Esophagus (tissue), 2 donors: Measurements from ENCODE around the gene NEB. TPM values are rescaled to one million over a fixed set of nuclear protein-coding genes. Genes with fewer than 3 reads are reported as not detected.

ENCODE experiments used
- H3K27ac ChIP-seq, 2 donors: one replicate each; pipeline ENCODE4 v1.5.1; 2013; ENCODE audit warnings: low read depth in 2 of 2, mild to moderate bottlenecking in 2 of 2, inconsistent platforms in 1 of 2, low read length in 1 of 2, moderate library complexity in 1 of 2
- H3K27me3 ChIP-seq, 2 donors: one replicate each; pipeline ENCODE4 v1.6.1; 2013; ENCODE audit warnings: low read length in 2 of 2, control low read depth in 1 of 2, mild to moderate bottlenecking in 1 of 2; ENCODE audit not compliant: insufficient read depth in 2 of 2, control insufficient read depth in 1 of 2
- H3K36me3 ChIP-seq, 2 donors: one replicate each; pipeline ENCODE4 v1.6.1; 2013; ENCODE audit warnings: low read length in 1 of 2; ENCODE audit not compliant: control insufficient read depth in 2 of 2, insufficient read depth in 2 of 2
- H3K4me1 ChIP-seq, 2 donors: one replicate each; pipeline ENCODE4 v1.6.1; 2013; ENCODE audit warnings: low read length in 1 of 2; ENCODE audit not compliant: control insufficient read depth in 2 of 2, insufficient read depth in 2 of 2
- H3K4me3 ChIP-seq, 2 donors: one replicate each; pipeline ENCODE4 v1.5.1; 2013; ENCODE audit warnings: low read length in 2 of 2, mild to moderate bottlenecking in 2 of 2, low read depth in 1 of 2, moderate library complexity in 1 of 2
- H3K9me3 ChIP-seq, 2 donors: one replicate each; pipeline ENCODE4 v1.6.1; 2013; ENCODE audit warnings: mild to moderate bottlenecking in 2 of 2, low read depth in 1 of 2, low read length in 1 of 2, moderate library complexity in 1 of 2; ENCODE audit not compliant: control insufficient read depth in 2 of 2, insufficient read depth in 1 of 2
- WGBS, 2 donors: extraction: QIAGEN DNeasy Blood & Tissue Kit; methylation state at CpG; one replicate each; pipeline ENCODE4 v1.1.7; 2013; 5-methylcytosine and 5-hydroxymethylcytosine counted together
- polyA plus RNA-seq, 2 donors: library from polyadenylated mRNA; stranded (reverse); fragments of 200-250 nt; gene quantifications; one replicate each; pipeline ENCODE4 v1.2.3, GENCODE V29; 2013
- donor health status: healthy with polysubstance abuse.
- donor health status: Bipolar disorder and iron deficiency.

The NEB gene
- polyA plus RNA-seq, 2 donors = 0.33 to 0.49 TPM

DNA sequence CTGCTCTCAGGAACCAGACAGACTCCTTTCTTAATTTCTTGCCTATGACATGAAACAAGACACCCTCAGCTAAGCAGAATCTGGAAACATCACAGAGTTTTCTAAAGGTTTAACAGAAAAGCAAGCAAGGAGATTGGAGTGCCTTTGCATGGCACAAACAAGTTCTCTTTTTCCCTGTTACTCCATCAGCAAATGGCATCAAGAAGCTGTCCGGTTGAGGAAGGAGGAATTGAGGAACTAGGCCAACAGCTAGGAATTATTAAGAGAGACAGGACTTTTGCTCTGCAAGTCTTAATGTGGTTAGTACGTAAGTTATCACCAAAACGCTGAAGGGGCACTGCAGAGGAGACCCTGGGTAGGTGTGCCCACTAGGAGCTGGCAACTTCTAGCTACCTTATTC is 53.2 kb downstream of the NEB start:
- Histone ChIP-seq H3K27me3 (no peaks in the 10 kb centered on the region), H3K4me1 (no peaks in the 10 kb centered on the region), H3K27ac (no peak overlapping the region), H3K4me3 (no peak overlapping the region), H3K36me3 (no peaks in the 10 kb centered on the region), H3K9me3 (no peaks in the 10 kb centered on the region)
- WGBS, 2 donors = 85 to 86% methylated on average over 3 of the region's 3 CpGs

DNA sequence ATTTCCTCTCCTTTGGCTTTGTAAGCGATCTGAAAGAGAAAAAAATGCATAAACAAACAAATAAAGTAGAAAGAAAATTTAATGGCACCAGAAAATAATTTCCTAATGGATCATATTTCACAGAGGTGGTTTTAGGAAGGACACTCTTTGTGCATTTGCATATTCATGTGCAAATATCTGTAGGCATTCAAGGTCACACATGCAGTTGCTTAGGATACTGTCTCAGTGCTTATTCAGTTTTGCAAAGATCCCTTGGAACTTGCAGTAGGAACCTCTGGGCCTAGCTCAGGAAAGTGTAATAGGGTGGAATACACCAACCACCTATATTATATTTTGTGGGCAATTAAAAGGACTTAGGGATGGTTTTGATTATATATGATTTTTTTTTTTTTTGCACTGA is 54.3 kb downstream of the NEB start:
- Histone ChIP-seq H3K9me3 (no peaks in the 10 kb centered on the region), H3K27ac (no peak overlapping the region), H3K27me3 (no peaks in the 10 kb centered on the region), H3K4me1 (no peaks in the 10 kb centered on the region), H3K4me3 (no peak overlapping the region), H3K36me3 (no peaks in the 10 kb centered on the region)
- WGBS, 2 donors = 88 to 89% methylated on average over 1 of the region's 1 CpG

DNA sequence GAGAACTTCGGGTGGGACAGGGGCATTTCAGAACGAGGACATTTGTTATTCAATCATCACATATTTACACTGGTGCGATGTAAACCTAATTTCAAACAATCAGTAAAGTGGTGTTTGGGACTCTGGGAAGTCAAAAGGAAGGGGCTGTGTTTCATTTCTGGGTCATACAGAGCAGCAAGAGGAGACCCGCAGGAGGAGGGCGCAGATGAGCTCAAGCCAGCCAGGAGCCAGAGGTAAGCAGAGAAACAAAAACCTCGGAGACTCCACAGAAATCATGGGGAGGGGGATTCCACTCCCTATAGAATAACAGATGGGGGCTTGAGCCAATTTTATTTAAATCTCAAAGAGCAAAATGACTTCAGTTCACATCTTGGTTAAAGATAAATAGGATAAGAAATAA is 55.4 kb downstream of the NEB start:
- Histone ChIP-seq H3K27ac (no peak overlapping the region), H3K27me3 (no peaks in the 10 kb centered on the region), H3K4me3 (no peak overlapping the region), H3K9me3 (no peaks in the 10 kb centered on the region), H3K36me3 (no peaks in the 10 kb centered on the region), H3K4me1 (no peaks in the 10 kb centered on the region)
- WGBS, 2 donors = 85 to 90% methylated on average over 6 of the region's 6 CpGs

DNA sequence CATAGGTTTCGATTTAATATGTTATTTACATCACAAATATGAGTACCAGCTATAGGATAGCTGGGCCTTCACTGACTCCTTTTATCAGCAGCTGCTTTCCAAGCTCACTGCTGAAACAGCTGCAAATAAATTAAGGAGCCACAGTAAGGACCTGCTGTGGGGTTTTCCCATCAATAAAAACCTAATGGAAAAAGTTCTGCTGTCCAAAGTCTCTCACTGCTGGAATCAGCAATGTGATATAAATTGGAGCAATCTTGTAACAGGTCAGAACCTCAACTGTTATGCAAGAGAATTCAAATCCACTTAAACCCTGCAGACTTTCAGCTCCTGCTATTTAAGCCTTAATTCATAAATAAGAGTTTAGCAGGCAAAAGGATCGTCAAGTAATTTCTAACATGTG is 61.3 kb downstream of the NEB start:
- WGBS, 2 donors = 75 to 81% methylated on average over 2 of the region's 2 CpGs
- Histone ChIP-seq H3K27me3 (no peaks in the 10 kb centered on the region), H3K9me3 (no peaks in the 10 kb centered on the region), H3K4me3 (no peak overlapping the region), H3K36me3 (peaks cover 0 to 3% of the 10 kb centered on the region in 2 donors), H3K27ac (no peak overlapping the region), H3K4me1 (no peaks in the 10 kb centered on the region)

- Histone ChIP-seq H3K27ac (no peak overlapping the region), H3K27me3 (no peaks in the 10 kb centered on the region), H3K4me1 (no peaks in the 10 kb centered on the region), H3K36me3 (peaks cover 0 to 3% of the 10 kb centered on the region in 2 donors), H3K9me3 (no peaks in the 10 kb centered on the region), H3K4me3 (no peak overlapping the region)
- 91 to 93% methylated on average over 5 of the region's 5 CpGs for WGBS, 2 donors
Measured at GRCh38 chr2:151672277-151672676, 62.0 kb downstream of the NEB start.

DNA sequence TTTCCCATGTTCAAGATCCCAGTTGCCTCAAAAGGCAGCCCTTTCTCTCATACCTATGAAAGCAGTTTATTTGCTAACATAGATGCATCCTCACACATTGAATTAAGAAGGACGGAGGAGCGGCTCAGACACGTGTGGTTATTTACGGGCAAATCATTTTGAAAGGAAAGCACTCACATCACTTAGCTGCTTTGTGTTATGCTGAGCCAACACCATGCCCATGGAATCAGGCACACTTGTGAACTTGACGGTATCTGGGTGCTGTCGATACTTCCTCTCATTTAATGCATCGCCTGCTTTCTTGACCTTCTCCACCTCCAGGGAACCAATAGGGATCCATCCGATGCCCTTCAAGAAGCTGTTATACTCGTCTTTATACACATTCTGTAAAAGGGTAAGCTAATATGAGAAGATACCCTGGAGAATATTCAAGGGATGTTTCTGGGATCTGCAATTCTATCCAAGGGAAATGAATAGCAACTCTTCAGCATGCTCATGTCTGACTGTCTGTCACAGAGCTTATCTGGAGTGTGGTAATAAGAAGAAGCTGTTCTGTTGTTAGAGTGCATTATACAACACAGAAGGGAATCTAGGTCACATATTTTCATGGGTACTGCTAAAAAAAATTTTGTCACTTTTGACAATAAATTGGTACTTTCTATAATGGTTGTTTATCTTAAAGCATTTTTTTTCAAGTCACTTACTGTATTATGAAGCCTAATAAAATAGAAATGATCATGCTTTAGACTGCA is 63.3 kb downstream of the NEB start:
- H3K27ac ChIP-seq = no peak overlapping the region
- no peaks in the 10 kb centered on the region for H3K9me3 ChIP-seq
- no peaks in the 10 kb centered on the region for H3K4me1 ChIP-seq
- 93% methylated on average over 9 of the region's 9 CpGs for WGBS, 2 donors
- H3K36me3 ChIP-seq = peaks cover 0 to 3% of the 10 kb centered on the region in 2 donors
- H3K27me3 ChIP-seq = no peaks in the 10 kb centered on the region
- H3K4me3 ChIP-seq = no peak overlapping the region

- Histone ChIP-seq H3K27ac (no peak overlapping the region), H3K4me1 (no peaks in the 10 kb centered on the region), H3K27me3 (no peaks in the 10 kb centered on the region), H3K36me3 (peaks cover 0 to 3% of the 10 kb centered on the region in 2 donors), H3K4me3 (no peak overlapping the region), H3K9me3 (no peaks in the 10 kb centered on the region)
- 74 to 84% methylated on average over 7 of the region's 7 CpGs for WGBS, 2 donors
Measured at GRCh38 chr2:151670346-151670745, 63.9 kb downstream of the NEB start.

DNA sequence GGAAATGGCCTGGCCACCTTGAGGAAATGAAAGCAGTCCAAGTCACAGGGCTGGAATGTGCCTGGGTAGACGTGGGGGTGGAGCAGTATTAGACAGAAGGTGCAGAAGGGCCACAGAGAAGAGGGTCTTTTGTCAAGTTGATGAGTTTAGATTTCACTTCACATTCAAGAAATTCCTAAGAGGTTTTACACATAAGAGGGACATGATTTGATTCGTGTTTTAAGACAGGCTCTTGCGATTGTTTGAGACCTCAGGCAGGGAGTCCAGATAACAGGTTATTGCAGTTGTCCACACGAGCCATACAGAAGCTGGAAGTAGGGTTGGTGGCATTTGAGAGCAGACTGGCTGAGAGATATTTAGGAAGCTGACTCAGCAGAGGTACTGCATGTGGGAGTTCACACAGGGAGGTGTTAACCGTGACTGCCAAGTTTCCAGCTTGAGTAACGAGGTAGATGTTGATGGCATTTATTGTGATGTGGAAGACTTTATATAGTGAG is 64.6 kb downstream of the NEB start:
- H3K4me1 ChIP-seq = no peaks in the 10 kb centered on the region
- no peaks in the 10 kb centered on the region for H3K27me3 ChIP-seq
- 56% methylated on average over 6 of the region's 6 CpGs for WGBS, 2 donors
- peaks cover 0 to 3% of the 10 kb centered on the region in 2 donors for H3K36me3 ChIP-seq
- no peaks in the 10 kb centered on the region for H3K9me3 ChIP-seq
- no peak overlapping the region for H3K27ac ChIP-seq
- no peak overlapping the region for H3K4me3 ChIP-seq

- H3K36me3 ChIP-seq = peaks cover 0 to 3% of the 10 kb centered on the region in 2 donors
- no peaks in the 10 kb centered on the region for H3K4me1 ChIP-seq
- H3K27ac ChIP-seq = no peak overlapping the region
- H3K9me3 ChIP-seq = no peaks in the 10 kb centered on the region
- H3K4me3 ChIP-seq = no peak overlapping the region
- WGBS, 2 donors = 94 to 95% methylated on average over 5 of the region's 5 CpGs
- H3K27me3 ChIP-seq = no peaks in the 10 kb centered on the region
Measured at GRCh38 chr2:151668737-151669136, 65.5 kb downstream of the NEB start.

DNA sequence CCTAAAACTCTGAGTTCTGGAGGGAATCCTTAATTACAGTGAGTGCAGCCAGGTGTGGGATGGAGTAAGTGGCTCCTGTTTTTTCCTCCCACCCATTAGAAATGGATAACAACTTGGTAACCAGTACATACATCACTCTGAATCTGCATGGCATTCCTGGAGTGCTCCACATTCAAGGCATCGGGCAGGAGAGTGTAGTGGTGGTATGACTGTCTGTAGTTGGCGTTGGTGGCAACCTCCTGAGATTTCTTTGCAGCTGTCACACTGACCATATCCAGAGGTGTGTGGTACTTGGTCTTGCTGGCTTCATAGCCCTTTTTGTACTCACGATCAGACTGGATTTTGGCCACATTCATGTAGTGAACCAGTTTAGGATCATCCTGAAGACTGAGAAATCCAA is 68.3 kb downstream of the NEB start:
- 89 to 90% methylated on average over 3 of the region's 3 CpGs for WGBS, 2 donors
- no peaks in the 10 kb centered on the region for H3K27me3 ChIP-seq
- no peaks in the 10 kb centered on the region for H3K4me1 ChIP-seq

More for the DNA sequence above, 68.3 kb downstream of the NEB start:
- no peaks in the 10 kb centered on the region for H3K9me3 ChIP-seq
- H3K27ac ChIP-seq = no peak overlapping the region
- peaks cover 0 to 3% of the 10 kb centered on the region in 2 donors for H3K36me3 ChIP-seq
- H3K4me3 ChIP-seq = no peak overlapping the region
